HG02571 (cell line): ENCODE measurements around the gene KIF17.
A peak's percentile ranks its signal among the peaks of the same experiment; 100 is the strongest.

Experiments
- ATAC-seq: cut with Tn5 transposase; IDR thresholded peaks from one replicate; pipeline ENCODE4 v1.9.1; 2021; ENCODE audit warnings: mild to moderate bottlenecking, moderate library complexity; ENCODE audit not compliant: unreplicated experiment

KIF17 gene

DNA sequence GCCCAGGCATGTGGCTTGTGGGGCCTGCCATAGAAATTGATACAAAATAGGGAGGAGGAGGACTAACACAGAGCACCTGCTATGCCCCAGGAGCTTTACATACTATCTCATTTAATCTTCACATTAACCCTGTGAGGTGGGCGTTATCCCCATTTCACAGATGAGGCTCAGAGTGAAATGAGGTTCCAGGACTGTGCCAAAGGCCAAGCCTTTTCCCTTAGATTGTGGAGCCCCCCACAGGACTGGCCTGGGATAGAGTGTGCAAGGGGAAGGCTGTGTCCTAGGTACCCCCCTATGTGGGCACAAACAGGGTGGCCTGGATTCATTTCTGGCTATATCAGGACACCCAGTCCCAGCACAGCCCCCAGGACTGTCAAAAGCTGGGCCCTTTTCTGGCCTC lies 54.4 kb downstream of the KIF17 start:
- ATAC-seq: no peak

DNA sequence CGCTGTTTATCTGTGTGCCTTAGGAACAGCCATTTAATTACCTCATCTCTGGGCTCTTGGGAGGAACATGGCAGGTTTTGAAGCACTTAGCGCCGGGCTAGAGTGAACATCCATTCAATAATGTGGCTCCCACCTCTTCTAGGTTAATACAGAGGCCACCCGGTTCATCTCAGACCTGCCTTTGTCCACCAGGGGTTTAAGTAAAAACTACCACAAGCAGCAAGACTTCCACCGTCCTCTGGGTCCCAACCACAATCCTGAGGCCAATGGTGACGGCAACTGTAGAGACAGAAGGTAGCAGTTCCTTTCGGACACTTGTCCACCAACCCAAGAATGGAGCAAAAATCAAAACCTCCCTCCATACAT lies 55.7 kb downstream of the KIF17 start:
- no peak for ATAC-seq

DNA sequence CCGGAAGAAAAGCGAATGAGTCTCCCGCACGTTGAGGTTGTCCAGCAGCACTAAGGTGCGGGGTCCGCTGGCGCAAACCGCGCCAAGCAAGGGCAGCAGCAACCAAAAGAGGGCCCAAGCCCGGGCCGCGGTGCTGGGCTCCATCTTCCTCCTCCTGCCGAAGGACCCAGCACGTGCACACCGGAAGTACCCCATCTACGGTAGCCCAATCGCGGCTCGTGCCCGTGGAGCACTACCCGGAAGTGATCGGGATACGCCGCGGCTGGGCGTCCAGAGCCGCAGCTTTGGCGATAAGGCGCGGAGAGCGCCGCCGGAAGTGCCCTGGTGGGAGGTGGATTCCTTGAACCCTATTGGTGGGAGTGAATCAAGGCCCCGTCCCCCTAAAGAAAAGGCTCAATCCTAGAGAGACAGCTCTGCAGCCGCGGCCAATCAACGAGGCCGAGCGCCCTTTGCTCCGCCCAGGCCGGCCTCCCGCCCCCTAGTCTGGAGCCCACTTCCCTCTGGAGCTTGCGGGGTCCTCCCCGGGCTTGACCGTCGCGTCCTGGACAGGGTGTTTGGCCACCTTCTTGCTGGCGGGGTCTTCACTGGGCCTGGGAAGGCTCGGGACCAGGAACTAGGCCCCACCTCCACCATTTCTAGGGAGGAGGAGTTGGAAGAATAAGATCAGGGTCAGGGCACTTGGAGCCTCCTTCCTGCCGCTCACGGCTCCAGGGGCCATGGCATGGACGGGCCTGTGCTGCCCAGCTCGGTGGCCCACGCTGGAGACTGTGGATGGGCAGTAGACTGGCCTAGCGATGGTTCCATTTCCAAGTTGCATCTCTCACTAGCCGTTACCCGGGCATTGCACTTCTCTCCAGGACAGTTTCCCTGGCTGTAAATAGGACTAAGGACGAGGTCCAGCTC lies 56.3 kb downstream of the KIF17 start, which contains the start of gene DDOST:
DDOST (minus strand) TSS at position 163 of the 903 bp plus-strand sequence; CDS start at position 144, 19 bp downstream.
- ATAC-seq: peak; percentile 94

DNA sequence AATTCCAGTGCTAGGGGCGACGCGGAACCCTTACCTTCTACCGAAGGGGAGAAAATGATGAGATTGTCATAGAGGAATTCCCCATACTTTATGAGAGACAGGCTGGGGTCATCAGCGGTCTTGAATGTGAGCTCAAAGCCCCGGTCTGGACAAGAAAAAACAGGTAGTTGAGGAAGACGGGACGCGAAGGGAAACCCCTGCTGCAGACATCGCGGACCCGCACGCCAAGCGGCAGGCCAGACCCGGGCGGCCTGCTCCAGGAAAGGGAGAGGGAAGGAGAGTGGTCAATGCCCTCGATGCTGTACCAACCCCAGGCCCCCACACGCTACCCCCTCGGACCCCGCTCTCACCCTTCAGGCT lies 57.0 kb downstream of the KIF17 start:
- no peak for ATAC-seq

DNA sequence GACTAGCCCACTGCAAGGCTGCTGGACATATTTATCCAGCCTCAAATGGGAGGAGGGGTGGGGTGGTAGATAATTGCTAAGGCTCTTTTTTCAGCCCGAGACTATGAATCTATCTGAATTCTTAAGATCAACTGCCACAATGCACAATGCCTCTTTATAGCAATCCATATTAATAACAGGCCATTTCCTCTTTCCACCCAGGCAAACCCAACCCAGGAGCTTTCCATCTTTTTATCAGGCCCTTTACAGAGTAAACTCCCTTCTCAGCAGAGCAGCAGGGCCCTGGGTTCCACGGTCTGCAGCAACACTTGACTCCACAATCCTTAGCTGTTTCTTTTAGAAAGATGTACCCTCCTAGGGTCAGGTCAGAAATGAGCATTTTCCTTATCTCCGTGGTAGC lies 57.4 kb downstream of the KIF17 start:
- ATAC-seq: no peak

DNA sequence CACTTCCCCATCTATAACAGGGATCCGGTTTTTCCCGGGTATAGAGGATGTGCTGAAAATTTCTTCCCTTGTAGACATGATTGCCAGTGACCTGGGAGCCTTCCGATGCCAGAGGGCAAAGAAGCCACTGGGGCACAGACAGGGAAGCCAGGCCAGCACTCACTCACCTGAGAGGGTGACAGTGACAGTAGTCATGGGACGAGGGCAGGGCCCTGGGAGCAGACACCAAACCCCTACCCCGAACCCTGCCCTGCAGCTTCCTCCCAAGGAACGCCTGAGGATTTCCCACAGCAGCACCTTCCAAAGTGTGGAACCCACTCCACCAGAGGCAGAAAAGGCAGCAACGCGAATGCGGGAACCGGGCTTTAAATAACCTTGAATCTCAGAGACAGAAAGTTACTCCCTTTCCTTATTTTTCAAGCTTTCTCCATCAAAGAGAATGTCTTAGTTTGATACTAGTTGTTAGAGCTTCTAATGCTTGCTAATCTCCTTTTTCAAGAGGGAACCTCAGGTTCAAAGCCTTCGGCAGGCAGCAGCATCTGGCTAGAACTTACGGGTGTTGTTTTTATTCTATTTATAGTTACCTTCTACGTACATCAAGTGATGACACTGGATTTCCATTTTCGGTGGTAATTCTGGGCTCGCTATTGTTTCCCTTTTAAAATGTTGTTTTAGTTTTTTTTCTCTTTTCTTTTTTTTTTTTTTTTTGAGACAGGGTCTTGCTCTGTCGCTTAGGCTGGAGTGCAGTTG lies 59.5 kb downstream of the KIF17 start:
- no peak for ATAC-seq

DNA sequence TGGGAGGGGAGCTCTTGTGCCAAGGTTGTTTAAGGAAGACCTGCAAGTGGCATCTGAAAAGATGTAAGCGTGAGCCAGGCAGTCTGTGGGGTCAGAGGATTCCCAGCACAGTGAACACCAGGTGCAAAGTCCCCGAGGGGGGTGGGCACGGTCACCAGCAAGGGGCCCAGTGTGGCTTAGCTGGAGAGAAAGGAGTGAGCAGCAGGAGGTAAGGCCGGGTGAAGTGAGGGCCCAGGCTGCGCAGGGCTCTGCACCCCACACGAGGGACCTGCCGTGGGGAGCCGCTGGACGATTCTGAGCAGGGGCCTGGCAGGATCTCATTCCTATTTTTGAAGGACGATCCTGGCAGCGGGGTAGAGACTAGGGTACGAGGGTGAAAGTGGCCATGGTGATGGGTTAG lies 60.8 kb downstream of the KIF17 start:
- ATAC-seq: no peak

DNA sequence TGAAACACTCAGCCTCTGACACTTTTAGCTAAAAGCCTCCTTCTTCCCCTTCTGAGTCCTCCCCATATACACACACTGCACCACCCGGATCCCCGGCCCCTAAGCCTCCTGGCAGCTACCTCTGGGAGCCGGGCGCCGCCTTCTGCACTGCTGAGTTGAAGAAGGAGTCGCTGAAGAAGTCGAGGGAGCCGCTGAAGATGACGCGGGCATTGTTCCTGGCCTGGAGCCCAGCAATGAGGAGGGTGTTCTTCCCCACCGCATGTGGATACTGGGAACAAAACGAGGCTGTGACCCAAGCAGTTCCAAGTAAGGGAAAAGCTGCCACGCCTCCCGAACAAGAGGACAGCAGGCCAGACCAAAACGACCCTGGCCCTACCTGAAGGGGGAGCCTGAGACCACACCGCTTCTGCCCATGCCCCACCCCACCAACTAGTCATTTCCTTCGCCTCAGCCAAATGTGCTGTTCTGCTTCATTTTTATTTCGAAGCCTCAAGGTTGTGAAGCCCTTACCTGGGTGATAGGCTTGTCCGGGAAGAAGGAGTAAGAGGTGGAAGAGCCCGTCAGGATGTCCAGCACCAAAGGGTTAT lies 63.6 kb downstream of the KIF17 start:
- no peak for ATAC-seq

DNA sequence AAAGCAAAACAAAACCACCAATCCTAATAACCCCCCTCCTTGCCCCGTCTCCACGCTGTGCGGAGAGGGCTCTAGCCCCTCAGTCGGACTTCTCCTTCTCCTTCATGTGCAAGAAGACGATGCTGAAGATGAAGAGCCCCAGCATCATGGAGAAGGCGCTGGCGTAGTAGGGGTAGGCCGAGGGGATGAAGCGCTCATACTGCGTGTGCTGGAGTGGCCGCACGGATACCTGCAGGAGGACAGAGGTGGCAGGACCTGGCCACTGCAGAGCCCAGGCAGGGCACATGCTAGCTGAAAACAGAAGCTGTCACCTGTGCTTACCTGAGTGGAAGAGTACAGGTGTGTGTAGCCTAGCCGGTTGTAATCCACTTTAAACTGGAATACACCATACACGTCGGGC lies 65.5 kb downstream of the KIF17 start:
- no peak for ATAC-seq

DNA sequence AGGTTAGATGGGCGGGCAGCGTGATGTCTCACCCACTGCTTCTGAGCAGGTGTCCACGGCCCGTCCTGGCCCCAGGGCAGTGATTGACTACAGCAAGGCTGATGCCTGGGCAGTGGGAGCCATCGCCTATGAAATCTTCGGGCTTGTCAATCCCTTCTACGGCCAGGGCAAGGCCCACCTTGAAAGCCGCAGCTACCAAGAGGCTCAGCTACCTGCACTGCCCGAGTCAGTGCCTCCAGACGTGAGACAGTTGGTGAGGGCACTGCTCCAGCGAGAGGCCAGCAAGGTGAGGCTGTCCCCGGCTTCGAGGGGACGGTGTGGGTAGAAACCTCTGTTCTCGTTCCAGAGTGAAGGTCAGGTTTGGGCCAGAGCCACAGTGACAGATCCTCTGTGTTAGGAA lies 68.9 kb downstream of the KIF17 start:
- ATAC-seq: no peak

DNA sequence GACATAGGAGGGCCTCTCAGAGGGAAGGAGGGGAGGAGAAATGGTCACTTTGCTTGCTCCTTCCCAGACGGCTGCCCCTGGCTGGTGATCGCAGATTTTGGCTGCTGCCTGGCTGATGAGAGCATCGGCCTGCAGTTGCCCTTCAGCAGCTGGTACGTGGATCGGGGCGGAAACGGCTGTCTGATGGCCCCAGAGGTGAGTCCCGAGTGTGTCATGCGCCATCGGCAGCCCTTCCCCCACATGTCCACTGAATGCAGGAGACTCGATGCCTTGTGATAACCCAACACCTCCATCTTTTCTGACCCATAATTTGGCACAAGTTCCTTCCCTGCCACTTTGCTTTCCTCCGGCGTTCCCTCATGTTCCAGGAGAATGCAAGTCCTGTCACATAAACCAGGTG lies 69.4 kb downstream of the KIF17 start:
- no peak for ATAC-seq

DNA sequence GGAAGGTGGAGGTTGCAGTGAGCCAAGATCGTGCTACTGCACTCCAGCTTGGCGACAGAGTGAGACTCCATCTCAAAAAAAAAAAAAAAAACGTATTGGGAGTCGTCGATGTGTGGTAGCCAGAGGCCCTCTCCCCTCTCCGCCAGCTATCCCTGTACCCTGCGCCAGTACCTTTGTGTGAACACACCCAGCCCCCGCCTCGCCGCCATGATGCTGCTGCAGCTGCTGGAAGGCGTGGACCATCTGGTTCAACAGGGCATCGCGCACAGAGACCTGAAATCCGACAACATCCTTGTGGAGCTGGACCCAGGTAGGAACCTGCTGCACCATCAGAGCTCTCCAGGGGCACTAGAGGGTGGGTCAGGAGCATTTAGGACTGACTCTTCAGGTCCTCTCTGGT lies 72.4 kb downstream of the KIF17 start:
- no peak for ATAC-seq

DNA sequence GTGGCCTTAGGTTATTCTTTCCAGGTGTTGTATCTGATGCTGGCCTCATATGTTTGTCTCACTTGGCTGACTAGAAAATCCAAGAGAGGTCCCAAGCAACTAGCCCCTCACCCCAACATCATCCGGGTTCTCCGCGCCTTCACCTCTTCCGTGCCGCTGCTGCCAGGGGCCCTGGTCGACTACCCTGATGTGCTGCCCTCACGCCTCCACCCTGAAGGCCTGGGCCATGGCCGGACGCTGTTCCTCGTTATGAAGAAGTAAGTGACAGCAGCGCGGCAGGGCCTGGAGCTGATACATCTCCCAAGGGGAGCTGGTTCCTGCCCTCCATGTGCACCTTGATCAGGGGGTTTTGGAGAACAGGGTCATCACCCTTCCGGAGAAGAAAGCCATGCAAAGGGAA lies 73.4 kb downstream of the KIF17 start:
- no peak for ATAC-seq

DNA sequence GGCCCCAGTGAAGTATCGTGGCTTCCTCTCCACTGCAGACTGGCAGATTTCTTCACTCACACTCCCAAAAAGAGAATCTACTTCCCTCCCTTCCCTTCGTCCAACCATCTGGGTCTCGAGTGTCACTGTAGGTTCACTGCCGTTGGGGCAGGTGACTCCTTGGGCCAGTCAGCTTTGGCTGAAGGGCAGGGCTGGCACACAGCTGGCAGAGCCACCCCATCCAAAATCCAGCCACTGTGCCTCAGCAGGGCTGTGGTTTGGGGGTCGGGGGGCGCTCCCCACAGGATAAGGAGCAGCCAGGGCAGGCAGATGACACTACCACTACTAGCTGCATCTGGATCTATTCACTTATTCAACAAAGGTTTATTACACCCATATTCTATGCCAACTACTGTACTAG lies 74.7 kb downstream of the KIF17 start:
- ATAC-seq: no peak

DNA sequence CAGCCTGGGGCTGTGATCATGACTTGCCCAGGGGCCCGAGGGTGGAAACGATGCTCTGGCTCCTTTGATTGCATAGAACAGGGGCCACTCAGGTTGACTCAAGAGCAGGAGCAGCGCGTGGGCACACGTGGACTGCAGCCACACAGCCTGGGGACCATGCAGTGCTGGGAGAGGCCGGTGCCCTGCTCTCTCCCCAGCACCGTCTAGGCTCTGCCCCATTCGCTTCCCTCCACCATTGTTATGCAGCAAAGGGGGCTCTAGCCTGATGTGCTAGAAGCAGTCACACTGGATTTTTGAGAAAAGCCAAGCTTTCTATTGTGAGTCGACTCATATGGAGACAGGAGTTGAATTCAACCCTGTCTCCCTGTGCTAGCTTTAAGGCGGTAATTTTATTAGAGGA lies 75.8 kb downstream of the KIF17 start:
- ATAC-seq: no peak

DNA sequence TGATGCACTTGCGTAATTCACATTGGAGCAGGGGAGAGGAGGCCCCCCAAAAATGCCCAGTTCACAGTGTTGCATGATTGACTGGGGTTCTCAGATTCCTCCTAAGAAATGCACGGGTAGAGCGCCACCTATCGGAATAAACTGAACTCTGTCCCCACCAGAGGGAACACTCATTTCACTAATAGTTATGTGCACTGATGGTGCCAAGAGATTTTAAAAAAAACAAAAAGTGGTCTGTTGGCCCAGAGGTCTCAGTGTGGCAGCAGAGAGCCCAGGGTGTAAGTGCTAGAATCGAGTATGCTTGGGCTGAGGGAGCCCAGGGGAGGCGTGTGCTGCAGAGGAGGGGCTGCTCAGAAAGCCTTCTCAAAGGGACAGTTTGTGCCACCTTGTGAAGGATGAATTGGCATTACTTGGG lies 77.6 kb downstream of the KIF17 start:
- ATAC-seq: no peak

DNA sequence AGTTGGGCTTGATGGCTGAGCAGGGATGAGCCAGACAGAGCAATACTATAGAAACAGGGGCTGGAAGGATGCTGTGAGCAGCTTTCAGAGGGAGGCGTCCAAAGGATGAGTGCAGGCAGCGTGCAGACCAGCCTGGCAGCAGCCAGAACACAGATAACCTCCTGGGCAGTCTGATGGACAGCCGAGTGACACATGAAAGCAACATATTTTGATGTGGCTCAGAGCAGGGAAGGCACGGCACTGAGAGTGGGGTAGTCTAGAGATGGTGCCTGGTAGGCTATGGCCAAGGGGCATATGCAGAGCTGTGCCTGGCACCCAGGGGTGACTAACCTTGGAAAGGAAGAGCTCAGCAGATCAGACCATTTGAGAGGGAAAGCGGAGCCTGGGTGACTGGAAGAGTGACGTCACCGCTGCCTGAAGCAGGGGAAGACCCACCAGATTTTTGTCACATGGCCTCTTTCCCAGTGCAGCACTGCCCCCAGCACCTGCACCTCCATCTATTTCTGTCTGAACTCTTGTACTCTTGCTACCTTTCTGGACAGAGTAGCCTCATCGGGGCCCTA lies 80.9 kb downstream of the KIF17 start:
- no peak for ATAC-seq

DNA sequence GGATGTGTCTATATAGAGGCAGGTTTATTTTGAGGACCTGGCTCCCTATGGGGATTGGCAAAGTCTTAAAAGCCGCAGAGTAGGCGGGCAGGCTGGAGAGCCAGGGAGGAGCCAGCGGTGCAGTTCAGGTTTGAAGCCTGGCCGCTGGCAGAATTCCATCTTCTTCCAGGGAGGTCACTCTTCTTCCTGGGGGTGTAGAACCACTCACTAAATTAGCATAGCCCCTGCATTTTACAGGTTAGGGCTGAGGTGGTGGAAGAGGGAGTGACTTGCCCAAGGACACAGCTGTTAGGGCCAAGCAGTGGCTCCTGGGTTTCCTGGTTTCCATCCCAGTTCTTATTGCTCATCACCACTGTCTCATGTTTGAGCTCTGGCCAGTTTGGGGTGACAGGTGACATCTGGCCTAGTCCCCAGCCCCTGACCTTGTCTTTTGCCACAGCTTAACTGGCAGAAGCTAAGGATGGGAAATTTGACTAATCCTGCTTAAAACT lies 83.2 kb downstream of the KIF17 start:
- no peak for ATAC-seq

DNA sequence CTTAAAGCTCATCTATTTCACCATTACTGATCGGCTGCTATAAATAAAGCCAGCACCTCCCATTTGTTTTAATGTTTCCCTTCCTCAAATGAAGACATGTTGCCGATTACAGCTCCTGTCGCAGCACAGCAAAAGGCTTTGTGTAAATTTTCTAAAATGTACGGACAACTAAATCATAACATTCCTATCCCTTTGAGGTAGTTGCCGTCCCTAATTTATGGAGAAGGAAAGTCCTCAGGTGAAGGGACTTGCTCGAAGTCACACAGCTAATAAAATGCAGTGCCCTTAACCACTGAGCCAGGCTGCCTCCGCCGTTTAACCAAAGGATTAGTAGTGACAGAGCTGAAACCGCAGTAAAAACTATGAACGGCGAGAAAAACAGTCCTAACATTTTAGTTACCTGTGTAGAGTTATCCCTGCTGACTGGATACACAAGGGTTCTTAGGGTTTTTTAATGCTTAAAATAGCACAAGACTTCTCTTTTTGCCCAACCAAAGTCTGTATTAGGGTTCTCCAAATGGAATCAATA lies 83.7 kb downstream of the KIF17 start:
- no peak for ATAC-seq

DNA sequence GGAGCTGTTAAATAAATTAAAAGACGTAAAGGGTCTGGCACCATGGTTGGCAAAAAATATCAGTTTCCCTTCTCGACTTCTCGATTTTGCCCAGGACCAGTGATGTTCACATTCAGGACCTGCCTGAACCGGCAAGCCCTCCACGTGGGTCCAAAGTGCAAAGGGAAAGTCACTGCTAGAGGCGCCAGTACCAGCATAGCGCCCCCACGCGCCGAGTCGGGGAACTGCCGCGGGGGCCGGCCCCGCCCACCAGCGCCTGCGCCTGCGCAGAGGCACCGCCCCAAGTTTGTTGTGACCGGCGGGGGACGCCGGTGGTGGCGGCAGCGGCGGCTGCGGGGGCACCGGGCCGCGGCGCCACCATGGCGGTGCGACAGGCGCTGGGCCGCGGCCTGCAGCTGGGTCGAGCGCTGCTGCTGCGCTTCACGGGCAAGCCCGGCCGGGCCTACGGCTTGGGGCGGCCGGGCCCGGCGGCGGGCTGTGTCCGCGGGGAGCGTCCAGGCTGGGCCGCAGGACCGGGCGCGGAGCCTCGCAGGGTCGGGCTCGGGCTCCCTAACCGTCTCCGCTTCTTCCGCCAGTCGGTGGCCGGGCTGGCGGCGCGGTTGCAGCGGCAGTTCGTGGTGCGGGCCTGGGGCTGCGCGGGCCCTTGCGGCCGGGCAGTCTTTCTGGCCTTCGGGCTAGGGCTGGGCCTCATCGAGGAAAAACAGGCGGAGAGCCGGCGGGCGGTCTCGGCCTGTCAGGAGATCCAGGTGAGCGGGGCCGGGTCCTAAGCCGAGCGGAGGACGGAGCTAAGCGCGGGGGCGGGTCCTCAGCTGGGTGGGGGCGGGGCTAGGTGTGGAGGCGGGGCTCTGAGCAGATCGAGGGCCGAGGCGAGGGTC lies 84.4 kb downstream of the KIF17 start, which contains the start of gene PINK1:
PINK1 (plus strand) TSS at position 269 of the 875 bp plus-strand sequence; CDS start at position 360, 91 bp downstream.
- ATAC-seq: peak; percentile 52
